D341Med (cell line): ENCODE results near the gene EYS.
"Not testable (repeated sequence)": the region's sequence is repeated elsewhere in the genome, so short reads cannot be mapped to it uniquely, and the experiment has no call there.

Experiments
- DNase-seq: peaks from one replicate; pipeline ENCODE4 v3.0.0; 2012; ENCODE audit warnings: low spot score

EYS gene

GRCh38 chr6:64037427-64037826, 1669.6 kb downstream of the EYS start:
- no peak for DNase-seq

- DNase-seq: no peak
Measured at GRCh38 chr6:64034910-64035655, 1671.9 kb downstream of the EYS start.

- DNase-seq: no peak
Measured at GRCh38 chr6:64034291-64034690, 1672.7 kb downstream of the EYS start.

GRCh38 chr6:64030950-64031618, 1675.9 kb downstream of the EYS start:
- DNase-seq: not testable (repeated sequence)

GRCh38 chr6:64023693-64024092, 1683.3 kb downstream of the EYS start:
- DNase-seq: no peak

- no peak for DNase-seq
Measured at GRCh38 chr6:64014595-64014994, 1692.4 kb downstream of the EYS start.

GRCh38 chr6:64013011-64013410, 1694.0 kb downstream of the EYS start:
- no peak for DNase-seq

- peak; percentile 65 for DNase-seq
Measured at GRCh38 chr6:64012351-64013001, 1694.5 kb downstream of the EYS start.

- DNase-seq: no peak
Measured at GRCh38 chr6:64010666-64011065, 1696.4 kb downstream of the EYS start.

- no peak for DNase-seq
Measured at GRCh38 chr6:64010010-64010409, 1697.0 kb downstream of the EYS start.

- no peak for DNase-seq
Measured at GRCh38 chr6:64006246-64006645, 1700.8 kb downstream of the EYS start.

GRCh38 chr6:64000818-64001491, 1706.1 kb downstream of the EYS start:
- DNase-seq: peak; percentile 60

- DNase-seq: no peak
Measured at GRCh38 chr6:63999613-64000012, 1707.4 kb downstream of the EYS start.

- DNase-seq: no peak
Measured at GRCh38 chr6:63998991-63999390, 1708.0 kb downstream of the EYS start.

GRCh38 chr6:63997734-63998133, 1709.3 kb downstream of the EYS start:
- DNase-seq: no peak

GRCh38 chr6:63997221-63997620, 1709.8 kb downstream of the EYS start:
- no peak for DNase-seq

- no peak for DNase-seq
Measured at GRCh38 chr6:63985223-63985622, 1721.8 kb downstream of the EYS start.

GRCh38 chr6:63975699-63976098, 1731.3 kb downstream of the EYS start:
- no peak for DNase-seq

GRCh38 chr6:63968650-63969049, 1738.4 kb downstream of the EYS start:
- DNase-seq: no peak

- no peak for DNase-seq
Measured at GRCh38 chr6:63964366-63964765, 1742.7 kb downstream of the EYS start.

- peak; percentile 18 for DNase-seq
Measured at GRCh38 chr6:63963769-63964315, 1743.2 kb downstream of the EYS start.

GRCh38 chr6:63953336-63954021, 1753.5 kb downstream of the EYS start:
- DNase-seq: not testable (repeated sequence)
